Gastrocnemius medialis (tissue), 4 donors: ENCODE measurements around the gene MAP3K4. TPM values are rescaled to one million over a fixed set of nuclear protein-coding genes. Genes with fewer than 3 reads are reported as not detected.

Source experiments
- ATAC-seq, 2 donors: fragments of 150-250 bp; one replicate each; pipeline ENCODE4 v1.9.1; 2016
- DNase-seq, 2 donors: peaks; one replicate each; pipeline ENCODE4 v3.0.0-alpha.2; 2019
- H3K27ac ChIP-seq, 4 donors: fragments of 200-600 bp; sonication (generic); 1 replicate in 1 of 4; 2 replicates in 3 of 4; pipeline ENCODE4 v1.5.1; 2016 to 2018; ENCODE audit warnings: mild to moderate bottlenecking in 2 of 4, moderate library complexity in 1 of 4
- H3K27me3 ChIP-seq, 3 donors: fragments of 200-600 bp; sonication (generic) in 2 of 3; 1 replicate in 1 of 3; 2 replicates in 2 of 3; pipeline versions ENCODE4 v1.5.1 to v1.6.0; 2016 to 2019; ENCODE audit warnings: mild to moderate bottlenecking in 1 of 3, moderate library complexity in 1 of 3
- H3K36me3 ChIP-seq, 2 donors: fragments of 200-600 bp; sonication (generic) in 1 of 2; one replicate each; pipeline ENCODE4 v1.5.1; 2017 to 2018
- H3K4me1 ChIP-seq, 2 donors: fragments of 200-600 bp; sonication (generic) in 1 of 2; one replicate each; pipeline ENCODE4 v1.5.1; 2016 to 2017; ENCODE audit warnings: mild to moderate bottlenecking in 2 of 2
- H3K4me3 ChIP-seq, 4 donors: fragments of 200-600 bp; sonication (generic) in 3 of 4; 1 replicate in 1 of 4; 2 replicates in 3 of 4; pipeline ENCODE4 v1.5.1; 2016 to 2019; ENCODE audit warnings: mild to moderate bottlenecking in 2 of 4
- H3K9me3 ChIP-seq, 3 donors: fragments of 200-600 bp; sonication (generic) in 2 of 3; 1 replicate in 1 of 3; 2 replicates in 2 of 3; pipeline ENCODE4 v1.5.1; 2016 to 2019
- POLR2A ChIP-seq, 2 donors: fragments of 450-650 bp; IDR thresholded peaks; one replicate each; pipeline ENCODE4 v1.6.1; 2017; ENCODE audit warnings: antibody characterized with exemption in 2 of 2, mild to moderate bottlenecking in 2 of 2, moderate library complexity in 2 of 2
- in situ Hi-C, 4 donors: fragments of 200-750 bp; cut with MboI; loops; one replicate each; pipeline versions ENCODE4 v1.15.0 to v1.8.0; 2017; ENCODE audit warnings: low sequenced_read_pairs in 4 of 4
- intact Hi-C: fragments of 100-400 bp; cut with DNase I; formaldehyde crosslinking; loops from one replicate; pipeline ENCODE4 v1.15.1; 2023; ENCODE audit warnings: low total_unique reads
- total RNA-seq, 4 donors: library from RNA; depleted of rRNA; stranded (reverse); fragments of >200 nt; gene quantifications; one replicate each; pipeline versions ENCODE4 v1.1.0 to v1.2.3, GENCODE V29; 2016
- TF ChIP-seq, protein P1 (sequence below), 5 experiments: fragments of 450-650 bp in 3 of 5; fragments of 200-600 bp in 2 of 5; sonication (generic) in 2 of 5; IDR thresholded peaks in 4 of 5; conservative IDR thresholded peaks in 1 of 5; 1 replicate in 4 of 5; 2 replicates in 1 of 5; pipeline ENCODE4 v1.5.1; 2016 to 2019; ENCODE audit warnings: antibody characterized with exemption in 5 of 5, mild to moderate bottlenecking in 3 of 5, moderate library complexity in 3 of 5

MAP3K4 gene
- total RNA-seq, 4 donors from 2014 or later: 17.4 to 28.1 (median 23.6) TPM

DNA sequence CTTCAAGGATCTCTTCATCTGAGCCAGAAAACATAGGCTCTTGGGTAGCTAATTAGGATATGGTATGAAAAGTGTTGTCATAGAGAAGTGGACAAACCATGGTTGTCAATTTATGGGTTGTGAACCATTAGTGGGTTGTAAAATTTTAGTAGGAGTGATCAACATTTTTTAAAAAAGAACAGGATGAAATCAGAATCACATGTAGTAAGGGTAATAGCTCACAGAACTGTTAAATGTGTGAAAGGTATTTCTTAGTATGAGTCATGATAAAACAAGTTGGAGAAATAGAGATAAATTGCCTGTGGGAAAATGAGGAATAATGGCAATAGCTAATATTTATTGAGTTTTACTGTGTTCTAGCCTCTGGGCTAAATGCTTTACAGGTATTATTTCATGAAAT, 113.4 kb downstream of the MAP3K4 start:
- peaks cover 0 to 86% of the 10 kb centered on the region in 2 donors for H3K36me3 ChIP-seq
- no peak for TF ChIP-seq POLR2A (IDR thresholded peaks at IDR 0.05)
- TF ChIP-seq, protein P1, sequence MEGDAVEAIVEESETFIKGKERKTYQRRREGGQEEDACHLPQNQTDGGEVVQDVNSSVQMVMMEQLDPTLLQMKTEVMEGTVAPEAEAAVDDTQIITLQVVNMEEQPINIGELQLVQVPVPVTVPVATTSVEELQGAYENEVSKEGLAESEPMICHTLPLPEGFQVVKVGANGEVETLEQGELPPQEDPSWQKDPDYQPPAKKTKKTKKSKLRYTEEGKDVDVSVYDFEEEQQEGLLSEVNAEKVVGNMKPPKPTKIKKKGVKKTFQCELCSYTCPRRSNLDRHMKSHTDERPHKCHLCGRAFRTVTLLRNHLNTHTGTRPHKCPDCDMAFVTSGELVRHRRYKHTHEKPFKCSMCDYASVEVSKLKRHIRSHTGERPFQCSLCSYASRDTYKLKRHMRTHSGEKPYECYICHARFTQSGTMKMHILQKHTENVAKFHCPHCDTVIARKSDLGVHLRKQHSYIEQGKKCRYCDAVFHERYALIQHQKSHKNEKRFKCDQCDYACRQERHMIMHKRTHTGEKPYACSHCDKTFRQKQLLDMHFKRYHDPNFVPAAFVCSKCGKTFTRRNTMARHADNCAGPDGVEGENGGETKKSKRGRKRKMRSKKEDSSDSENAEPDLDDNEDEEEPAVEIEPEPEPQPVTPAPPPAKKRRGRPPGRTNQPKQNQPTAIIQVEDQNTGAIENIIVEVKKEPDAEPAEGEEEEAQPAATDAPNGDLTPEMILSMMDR (IDR thresholded peaks at IDR 0.05 in 4 of 5, conservative IDR thresholded peaks at IDR 0.05 in 1 of 5): no peak

DNA sequence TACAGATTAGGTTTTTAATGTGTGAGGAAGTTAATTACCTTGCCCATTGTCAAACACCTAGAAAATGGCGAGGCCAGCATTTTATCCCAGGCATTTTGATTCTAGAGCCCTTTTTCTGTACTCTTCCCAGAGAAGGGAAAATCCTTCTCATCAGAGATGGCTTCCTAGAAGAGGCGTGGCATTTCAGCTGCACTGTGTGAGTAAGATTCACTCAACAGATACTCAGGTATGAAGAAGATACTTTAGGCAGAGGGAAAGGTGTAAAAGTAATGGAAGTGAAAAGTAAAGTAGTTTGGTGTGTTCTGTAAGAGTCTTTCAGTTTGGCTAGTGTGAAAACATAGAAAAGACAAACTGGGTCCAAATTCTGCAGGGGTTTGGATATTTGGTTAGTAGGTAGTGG, 113.8 kb downstream of the MAP3K4 start:
- in situ Hi-C loops: no loop called here
- Histone ChIP-seq H3K4me1 (no peaks in the 10 kb centered on the region), H3K36me3 (peaks cover 0 to 86% of the 10 kb centered on the region in 2 donors), H3K27ac (no peak overlapping the region), H3K9me3 (no peaks in the 10 kb centered on the region), H3K27me3 (no peaks in the 10 kb centered on the region), H3K4me3 (no peak overlapping the region)
- ATAC-seq (no peak), DNase-seq (no peak)
- intact Hi-C loops: no loop called here
- TF ChIP-seq, protein P1 (IDR thresholded peaks at IDR 0.05 in 4 of 5, conservative IDR thresholded peaks at IDR 0.05 in 1 of 5): no peak
- TF ChIP-seq POLR2A (IDR thresholded peaks at IDR 0.05): no peak

More for the DNA sequence above, 113.4 kb downstream of the MAP3K4 start:
- Histone ChIP-seq H3K27me3 (no peaks in the 10 kb centered on the region), H3K27ac (no peak overlapping the region), H3K4me3 (no peak overlapping the region), H3K9me3 (no peaks in the 10 kb centered on the region), H3K4me1 (no peaks in the 10 kb centered on the region)
- in situ Hi-C loops (no loop called here), intact Hi-C loops (no loop called here)
- ATAC-seq (no peak), DNase-seq (no peak)

DNA sequence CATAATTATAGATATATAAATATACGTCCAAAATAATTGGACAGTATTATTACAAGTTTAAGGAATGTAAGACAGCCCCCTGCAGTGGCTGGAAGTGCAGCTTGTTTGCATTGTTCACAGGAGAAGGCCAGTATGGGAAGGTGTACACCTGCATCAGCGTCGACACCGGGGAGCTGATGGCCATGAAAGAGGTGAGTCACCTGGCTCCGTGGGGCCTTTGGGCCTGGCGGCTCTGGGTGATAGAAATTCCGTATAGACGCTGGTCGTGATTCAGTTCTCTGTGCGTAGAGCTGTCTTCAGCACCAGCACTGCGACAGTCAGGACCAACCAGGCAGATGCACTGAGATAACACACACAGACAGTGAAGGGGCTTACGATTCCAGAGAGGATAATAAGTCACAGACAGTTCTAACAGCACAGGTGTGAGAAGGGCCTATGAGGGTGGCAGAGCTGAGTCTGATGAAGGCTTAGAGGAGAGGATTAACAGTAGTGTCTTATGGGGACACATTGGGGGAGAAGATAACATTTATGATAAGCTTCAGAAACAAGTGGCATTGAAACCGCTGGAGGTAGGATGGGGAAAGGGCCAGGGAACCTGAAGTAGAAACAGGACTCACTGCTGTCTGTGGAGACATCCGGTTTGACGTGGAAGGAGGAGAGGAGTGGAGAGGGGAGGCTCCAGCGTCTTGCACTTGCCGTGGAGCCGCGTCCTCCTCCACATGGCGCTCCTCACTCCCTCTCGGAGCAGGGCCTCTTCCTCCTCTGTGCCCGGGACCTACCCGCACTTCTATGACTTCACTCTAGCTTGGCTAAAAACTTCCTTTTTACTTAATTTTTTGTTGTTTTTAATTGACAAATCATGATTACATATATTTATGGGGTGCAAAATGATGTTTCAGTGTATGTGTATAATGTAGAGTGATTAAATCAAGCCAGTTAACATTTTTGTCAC, 116.5 kb downstream of the MAP3K4 start:
- H3K27me3 ChIP-seq: no peaks in the 10 kb centered on the region
- intact Hi-C loops (no loop called here), in situ Hi-C loops (no loop called here)
- no peaks in the 10 kb centered on the region for H3K9me3 ChIP-seq
- H3K27ac ChIP-seq: no peak overlapping the region
- H3K4me3 ChIP-seq: no peak overlapping the region
- TF ChIP-seq, protein P1 (IDR thresholded peaks at IDR 0.05 in 4 of 5, conservative IDR thresholded peaks at IDR 0.05 in 1 of 5): no peak
- TF ChIP-seq POLR2A (IDR thresholded peaks at IDR 0.05): no peak
- no peak for ATAC-seq
- DNase-seq: no peak
- H3K36me3 ChIP-seq: peaks cover 0 to 87% of the 10 kb centered on the region in 2 donors
- no peaks in the 10 kb centered on the region for H3K4me1 ChIP-seq

DNA sequence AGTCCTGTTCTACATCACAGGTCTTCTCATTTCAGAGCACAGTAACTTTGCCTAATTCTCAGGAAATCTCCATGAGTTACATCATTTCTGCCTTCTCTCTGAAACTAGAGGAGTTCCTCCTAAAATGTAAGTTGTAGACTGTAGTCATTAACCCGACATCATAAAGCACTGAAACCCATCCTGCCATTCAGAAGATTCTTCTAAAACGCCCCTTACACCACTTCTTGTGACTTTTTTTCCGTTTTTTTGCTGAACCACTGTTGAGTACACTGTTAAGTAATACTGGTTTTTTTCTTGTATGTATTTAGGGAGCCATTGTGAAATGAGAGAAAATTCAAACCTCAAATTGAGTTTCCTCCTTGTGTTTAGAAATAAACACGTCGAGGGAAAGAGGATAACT, 117.3 kb downstream of the MAP3K4 start:
- H3K36me3 ChIP-seq: peaks cover 0 to 84% of the 10 kb centered on the region in 2 donors
- no peak for ATAC-seq
- no peak overlapping the region for H3K27ac ChIP-seq
- H3K9me3 ChIP-seq: no peaks in the 10 kb centered on the region
- H3K4me3 ChIP-seq: no peak overlapping the region
- intact Hi-C loops: no loop called here
- H3K4me1 ChIP-seq: no peaks in the 10 kb centered on the region
- no peaks in the 10 kb centered on the region for H3K27me3 ChIP-seq
- no peak for TF ChIP-seq POLR2A (IDR thresholded peaks at IDR 0.05)
- TF ChIP-seq, protein P1 (IDR thresholded peaks at IDR 0.05 in 4 of 5, conservative IDR thresholded peaks at IDR 0.05 in 1 of 5): no peak
- no peak for DNase-seq
- in situ Hi-C loops: no loop called here
